ENCODE data around the gene CXCL14. TPM values are rescaled to one million over a fixed set of nuclear protein-coding genes. Genes with fewer than 3 reads are reported as not detected.

The CXCL14 gene
- total RNA-seq, 1 experiment from 2014 or later: not detected

DNA sequence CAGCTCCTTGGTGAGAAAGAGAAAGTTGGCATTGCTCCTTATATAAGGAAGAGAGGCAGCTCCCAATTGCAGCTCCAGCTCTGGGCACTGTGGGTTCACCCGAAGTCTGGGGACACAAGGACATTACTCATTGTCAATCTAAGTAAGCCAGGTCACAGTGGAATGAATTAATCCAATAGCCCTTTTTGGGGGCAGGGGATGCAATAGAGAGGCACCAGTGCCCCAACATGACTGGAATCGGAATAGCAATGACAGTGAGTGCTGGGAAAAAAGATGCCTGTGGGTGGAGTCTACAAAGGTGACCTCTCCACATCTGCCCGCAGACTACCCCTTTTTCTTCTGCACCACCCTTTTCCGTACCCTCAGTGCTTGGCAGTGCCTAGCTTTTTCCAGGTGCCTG lies 31.9 kb downstream of the CXCL14 start:
- ChIA-PET POLR2A (interaction anchor here (0.5 kb wide), 1 partner anchor 69 kb away, joined by 4 read pairs; no protein-coding TSS in a partner anchor), CTCF (no interaction called here)
- Histone ChIP-seq H3K27ac (ENCODE audit: low read length) (no peak overlapping the region), H3K27me3 (ENCODE audit: control insufficient read depth, insufficient read depth, low read length) (peaks cover 23% of the 10 kb centered on the region), H3K36me3 (ENCODE audit: control insufficient read depth, insufficient read depth, low read length) (no peaks in the 10 kb centered on the region), H3K4me3 (ENCODE audit: low read depth in 2 of 2, low read length in 2 of 2) (no peak overlapping the region), H3K4me1 (ENCODE audit: control insufficient read depth, insufficient read depth, low read length) (no peaks in the 10 kb centered on the region; the same call in 1 of the 2 replicates), H3K9me3 (ENCODE audit: control insufficient read depth, insufficient read depth, low read depth, low read length) (no peaks in the 10 kb centered on the region)
- DNase-seq (ENCODE audit: low read depth, low spot score) (no peak), ATAC-seq (no peak)
- in situ Hi-C loops (cut with HindIII; ENCODE audit: low pct_unique_long_range_greater_than_20kb, low sequenced_read_pairs): no loop called here
- BruUV-seq (replicated peaks): no TSS peak
- TF ChIP-seq SIN3A (IDR thresholded peaks at IDR 0.05; ENCODE audit: borderline replicate concordance, insufficient read depth, low read depth, low read length) (no peak), POLR2AphosphoS5 (IDR thresholded peaks at IDR 0.05; ENCODE audit: low read depth, low read length) (no peak), TCF7L2 (IDR thresholded peaks at IDR 0.05; ENCODE audit: low read depth, low read length) (no peak)
- TF ChIP-seq, protein P1, sequence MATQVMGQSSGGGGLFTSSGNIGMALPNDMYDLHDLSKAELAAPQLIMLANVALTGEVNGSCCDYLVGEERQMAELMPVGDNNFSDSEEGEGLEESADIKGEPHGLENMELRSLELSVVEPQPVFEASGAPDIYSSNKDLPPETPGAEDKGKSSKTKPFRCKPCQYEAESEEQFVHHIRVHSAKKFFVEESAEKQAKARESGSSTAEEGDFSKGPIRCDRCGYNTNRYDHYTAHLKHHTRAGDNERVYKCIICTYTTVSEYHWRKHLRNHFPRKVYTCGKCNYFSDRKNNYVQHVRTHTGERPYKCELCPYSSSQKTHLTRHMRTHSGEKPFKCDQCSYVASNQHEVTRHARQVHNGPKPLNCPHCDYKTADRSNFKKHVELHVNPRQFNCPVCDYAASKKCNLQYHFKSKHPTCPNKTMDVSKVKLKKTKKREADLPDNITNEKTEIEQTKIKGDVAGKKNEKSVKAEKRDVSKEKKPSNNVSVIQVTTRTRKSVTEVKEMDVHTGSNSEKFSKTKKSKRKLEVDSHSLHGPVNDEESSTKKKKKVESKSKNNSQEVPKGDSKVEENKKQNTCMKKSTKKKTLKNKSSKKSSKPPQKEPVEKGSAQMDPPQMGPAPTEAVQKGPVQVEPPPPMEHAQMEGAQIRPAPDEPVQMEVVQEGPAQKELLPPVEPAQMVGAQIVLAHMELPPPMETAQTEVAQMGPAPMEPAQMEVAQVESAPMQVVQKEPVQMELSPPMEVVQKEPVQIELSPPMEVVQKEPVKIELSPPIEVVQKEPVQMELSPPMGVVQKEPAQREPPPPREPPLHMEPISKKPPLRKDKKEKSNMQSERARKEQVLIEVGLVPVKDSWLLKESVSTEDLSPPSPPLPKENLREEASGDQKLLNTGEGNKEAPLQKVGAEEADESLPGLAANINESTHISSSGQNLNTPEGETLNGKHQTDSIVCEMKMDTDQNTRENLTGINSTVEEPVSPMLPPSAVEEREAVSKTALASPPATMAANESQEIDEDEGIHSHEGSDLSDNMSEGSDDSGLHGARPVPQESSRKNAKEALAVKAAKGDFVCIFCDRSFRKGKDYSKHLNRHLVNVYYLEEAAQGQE (IDR thresholded peaks at IDR 0.05; ENCODE audit: insufficient read depth in 1 of 2, low read depth in 2 of 2, low read length in 1 of 2): no peak
- TF ChIP-seq, protein P2, sequence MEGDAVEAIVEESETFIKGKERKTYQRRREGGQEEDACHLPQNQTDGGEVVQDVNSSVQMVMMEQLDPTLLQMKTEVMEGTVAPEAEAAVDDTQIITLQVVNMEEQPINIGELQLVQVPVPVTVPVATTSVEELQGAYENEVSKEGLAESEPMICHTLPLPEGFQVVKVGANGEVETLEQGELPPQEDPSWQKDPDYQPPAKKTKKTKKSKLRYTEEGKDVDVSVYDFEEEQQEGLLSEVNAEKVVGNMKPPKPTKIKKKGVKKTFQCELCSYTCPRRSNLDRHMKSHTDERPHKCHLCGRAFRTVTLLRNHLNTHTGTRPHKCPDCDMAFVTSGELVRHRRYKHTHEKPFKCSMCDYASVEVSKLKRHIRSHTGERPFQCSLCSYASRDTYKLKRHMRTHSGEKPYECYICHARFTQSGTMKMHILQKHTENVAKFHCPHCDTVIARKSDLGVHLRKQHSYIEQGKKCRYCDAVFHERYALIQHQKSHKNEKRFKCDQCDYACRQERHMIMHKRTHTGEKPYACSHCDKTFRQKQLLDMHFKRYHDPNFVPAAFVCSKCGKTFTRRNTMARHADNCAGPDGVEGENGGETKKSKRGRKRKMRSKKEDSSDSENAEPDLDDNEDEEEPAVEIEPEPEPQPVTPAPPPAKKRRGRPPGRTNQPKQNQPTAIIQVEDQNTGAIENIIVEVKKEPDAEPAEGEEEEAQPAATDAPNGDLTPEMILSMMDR (IDR thresholded peaks at IDR 0.05): no peak
- intact Hi-C loops (cut with micrococcal nuclease; ENCODE audit: unreplicated experiment): no loop called here

DNA sequence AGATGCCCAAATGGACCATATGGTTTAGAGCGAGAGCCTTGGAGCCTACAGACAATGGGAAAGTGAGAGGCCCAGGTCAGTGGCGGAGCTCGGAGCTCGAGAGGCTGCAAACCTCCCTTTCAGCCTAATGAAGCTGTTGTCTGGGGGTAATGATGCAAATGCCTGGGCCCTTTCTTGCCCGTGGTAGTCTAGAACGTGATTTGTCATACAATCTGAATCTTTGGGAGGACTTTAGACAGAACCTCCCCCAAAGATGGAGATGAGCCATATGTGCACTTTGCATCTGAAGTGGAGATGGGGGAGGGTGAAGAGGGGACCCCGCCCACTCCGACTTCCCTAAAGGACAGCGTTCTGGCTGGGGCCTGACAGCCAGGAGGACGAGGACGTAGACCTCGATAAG lies 32.7 kb downstream of the CXCL14 start:
- H3K4me3 ChIP-seq (ENCODE audit: low read depth in 2 of 2, low read length in 2 of 2): no peak overlapping the region
- in situ Hi-C loops (cut with HindIII; ENCODE audit: low pct_unique_long_range_greater_than_20kb, low sequenced_read_pairs) (no loop called here), intact Hi-C loops (cut with micrococcal nuclease; ENCODE audit: unreplicated experiment) (no loop called here)
- H3K27me3 ChIP-seq (ENCODE audit: control insufficient read depth, insufficient read depth, low read length): peaks cover 23% of the 10 kb centered on the region
- POLR2A ChIA-PET: no interaction called here
- H3K4me1 ChIP-seq (ENCODE audit: control insufficient read depth, insufficient read depth, low read length): no peaks in the 10 kb centered on the region; the same call in 1 of the 2 replicates
- no peak for ATAC-seq
- H3K36me3 ChIP-seq (ENCODE audit: control insufficient read depth, insufficient read depth, low read length): no peaks in the 10 kb centered on the region
- no peaks in the 10 kb centered on the region for H3K9me3 ChIP-seq (ENCODE audit: control insufficient read depth, insufficient read depth, low read depth, low read length)
- TF ChIP-seq TCF7L2 (IDR thresholded peaks at IDR 0.05; ENCODE audit: low read depth, low read length): no peak
- no peak for TF ChIP-seq SIN3A (IDR thresholded peaks at IDR 0.05; ENCODE audit: borderline replicate concordance, insufficient read depth, low read depth, low read length)
- TF ChIP-seq, protein P1 (IDR thresholded peaks at IDR 0.05; ENCODE audit: insufficient read depth in 1 of 2, low read depth in 2 of 2, low read length in 1 of 2): no peak
- no peak for TF ChIP-seq POLR2AphosphoS5 (IDR thresholded peaks at IDR 0.05; ENCODE audit: low read depth, low read length)
- TF ChIP-seq, protein P2 (IDR thresholded peaks at IDR 0.05): no peak
- no peak overlapping the region for H3K27ac ChIP-seq (ENCODE audit: low read length)
- CTCF ChIA-PET: no interaction called here
- no TSS peak for BruUV-seq (replicated peaks)
- no peak for DNase-seq (ENCODE audit: low read depth, low spot score)

Data from Panc1 (cell line).